Left ventricle myocardium inferior (tissue), 1 donor: ENCODE results near the gene SNRNP200. TPM values are rescaled to one million over a fixed set of nuclear protein-coding genes. Genes with fewer than 3 reads are reported as not detected.

Experiments used
- DNase-seq: peaks from one replicate; pipeline ENCODE4 v3.0.0-alpha.2; 2020
- H3K27ac ChIP-seq: fragments of 200-600 bp; replicated peaks from 2 replicates; pipeline ENCODE4 v1.8.0; 2021
- H3K27me3 ChIP-seq: fragments of 200-600 bp; 2 replicates; pipeline ENCODE4 v1.8.0; 2021; ENCODE audit warnings: low read depth
- H3K36me3 ChIP-seq: fragments of 200-600 bp; 2 replicates; pipeline ENCODE4 v1.8.0; 2021
- H3K4me1 ChIP-seq: fragments of 200-600 bp; 2 replicates; pipeline ENCODE4 v1.8.0; 2021
- H3K4me3 ChIP-seq: fragments of 200-600 bp; 2 replicates; pipeline ENCODE4 v1.8.0; 2021; ENCODE audit warnings: mild to moderate bottlenecking, moderate library complexity
- H3K9me3 ChIP-seq: fragments of 200-600 bp; replicated peaks from 2 replicates; pipeline ENCODE4 v1.8.0; 2021
- intact Hi-C: fragments of 100-400 bp; cut with micrococcal nuclease; formaldehyde crosslinking; loops from one replicate; pipeline ENCODE4 v1.11.0; 2022
- total RNA-seq: library from RNA; stranded (reverse); fragmentation: NEBNext Ultra II Directional; extraction: Animal tissue kit (Norgen Biotek cat#: 25700); gene quantifications from one replicate; pipeline ENCODE4 v1.2.1, GENCODE V29; 2021
- TF ChIP-seq, protein P1 (sequence below): fragments of 200-600 bp; IDR thresholded peaks from 2 replicates; pipeline ENCODE4 v1.8.0; 2021; ENCODE audit warnings: antibody characterized with exemption, mild to moderate bottlenecking, borderline replicate concordance
- donor health status: DM: no; HTN: yes; CAD: no; lungs with severe emphysema.

The SNRNP200 gene
- total RNA-seq, 1 donor from 2014 or later: 54.8 TPM

GRCh38 chr2:96291751-96292150 is 13.6 kb downstream of the SNRNP200 start:
- Histone ChIP-seq H3K4me3 (no peak overlapping the region), H3K9me3 (no peaks in the 10 kb centered on the region), H3K27ac (no peak overlapping the region), H3K36me3 (peaks cover 100% of the 10 kb centered on the region), H3K27me3 (no peaks in the 10 kb centered on the region), H3K4me1 (no peaks in the 10 kb centered on the region)
- TF ChIP-seq, protein P1, sequence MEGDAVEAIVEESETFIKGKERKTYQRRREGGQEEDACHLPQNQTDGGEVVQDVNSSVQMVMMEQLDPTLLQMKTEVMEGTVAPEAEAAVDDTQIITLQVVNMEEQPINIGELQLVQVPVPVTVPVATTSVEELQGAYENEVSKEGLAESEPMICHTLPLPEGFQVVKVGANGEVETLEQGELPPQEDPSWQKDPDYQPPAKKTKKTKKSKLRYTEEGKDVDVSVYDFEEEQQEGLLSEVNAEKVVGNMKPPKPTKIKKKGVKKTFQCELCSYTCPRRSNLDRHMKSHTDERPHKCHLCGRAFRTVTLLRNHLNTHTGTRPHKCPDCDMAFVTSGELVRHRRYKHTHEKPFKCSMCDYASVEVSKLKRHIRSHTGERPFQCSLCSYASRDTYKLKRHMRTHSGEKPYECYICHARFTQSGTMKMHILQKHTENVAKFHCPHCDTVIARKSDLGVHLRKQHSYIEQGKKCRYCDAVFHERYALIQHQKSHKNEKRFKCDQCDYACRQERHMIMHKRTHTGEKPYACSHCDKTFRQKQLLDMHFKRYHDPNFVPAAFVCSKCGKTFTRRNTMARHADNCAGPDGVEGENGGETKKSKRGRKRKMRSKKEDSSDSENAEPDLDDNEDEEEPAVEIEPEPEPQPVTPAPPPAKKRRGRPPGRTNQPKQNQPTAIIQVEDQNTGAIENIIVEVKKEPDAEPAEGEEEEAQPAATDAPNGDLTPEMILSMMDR: no peak
- DNase-seq: no peak
- intact Hi-C loops: no loop called here

DNA sequence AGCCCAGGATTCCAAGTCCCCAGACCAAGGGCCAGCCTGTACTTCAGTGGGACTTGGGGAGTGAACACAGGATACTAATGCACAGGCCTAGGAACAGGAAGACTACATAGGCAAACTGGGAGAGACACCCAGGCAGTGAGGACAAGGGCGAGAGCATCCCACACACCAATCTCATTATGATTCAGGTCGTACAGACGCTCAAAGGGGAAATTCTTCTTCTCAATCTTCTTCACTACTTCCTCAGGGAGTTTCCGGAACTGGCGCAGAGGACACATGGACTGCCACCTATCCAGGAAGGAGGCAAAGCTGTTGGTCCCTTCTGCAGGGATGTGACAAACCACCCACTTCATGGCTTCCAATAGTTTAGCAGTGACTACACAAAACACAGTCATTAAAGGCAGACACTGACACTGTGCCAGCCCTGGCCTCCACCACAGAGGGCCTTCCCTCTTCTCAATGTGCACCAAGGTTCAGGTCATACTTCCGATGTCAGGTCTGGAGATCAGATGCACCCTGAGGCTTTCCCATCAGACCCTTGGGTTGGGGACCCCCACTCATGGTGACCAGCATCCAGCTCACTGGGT is 18.0 kb downstream of the SNRNP200 start:
- Histone ChIP-seq H3K4me3 (no peak overlapping the region), H3K9me3 (no peaks in the 10 kb centered on the region), H3K27me3 (no peaks in the 10 kb centered on the region), H3K4me1 (no peaks in the 10 kb centered on the region), H3K27ac (no peak overlapping the region), H3K36me3 (peaks cover 100% of the 10 kb centered on the region)
- TF ChIP-seq, protein P1: no peak
- no peak for DNase-seq
- intact Hi-C loops: no loop called here

- intact Hi-C loops: no loop called here
- TF ChIP-seq, protein P1: no peak
- no peaks in the 10 kb centered on the region for H3K27me3 ChIP-seq
These were observed 28.4 kb downstream of the SNRNP200 start for GRCh38 chr2:96276787-96277499.

DNA sequence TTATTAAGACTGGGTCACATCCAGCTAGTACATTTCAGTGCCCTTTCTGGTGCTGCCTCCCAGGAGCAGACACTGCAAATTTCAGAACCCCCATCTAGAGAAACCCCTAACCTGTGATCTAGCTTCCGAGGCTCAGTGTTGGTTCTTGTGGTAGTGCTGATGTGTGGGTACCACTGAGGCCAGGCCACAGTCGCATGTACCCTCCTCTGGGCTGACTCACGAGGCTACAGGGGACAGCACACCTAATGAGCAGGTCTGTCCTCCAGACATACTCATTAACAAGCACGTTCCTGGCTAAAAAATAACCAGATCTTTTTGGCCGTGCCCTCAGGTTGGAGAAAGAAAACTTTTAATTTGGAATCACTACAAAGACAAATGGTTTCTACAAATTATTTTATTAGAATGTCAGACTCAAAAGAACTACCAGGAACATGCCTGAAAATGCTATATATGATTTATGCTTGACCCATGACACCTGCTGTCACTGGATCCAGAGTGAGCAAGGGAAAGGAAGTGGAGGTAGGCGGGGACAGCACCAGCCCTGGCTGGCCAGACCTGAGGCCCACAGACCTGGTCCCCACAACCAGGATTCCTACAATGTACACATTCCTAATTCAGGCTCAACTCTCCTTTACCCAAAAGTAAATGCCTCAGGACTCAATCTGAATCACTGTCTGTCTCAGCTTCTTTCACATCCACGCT is 30.8 kb downstream of the SNRNP200 start:
- Histone ChIP-seq H3K4me1 (no peaks in the 10 kb centered on the region), H3K4me3 (no peak overlapping the region), H3K9me3 (no peaks in the 10 kb centered on the region), H3K27ac (no peak overlapping the region), H3K36me3 (peaks cover 98% of the 10 kb centered on the region), H3K27me3 (no peaks in the 10 kb centered on the region)
- DNase-seq: no peak
- TF ChIP-seq, protein P1: no peak
- intact Hi-C loops: no loop called here

More at GRCh38 chr2:96276787-96277499, 28.4 kb downstream of the SNRNP200 start:
- Histone ChIP-seq H3K9me3 (no peaks in the 10 kb centered on the region), H3K4me3 (no peak overlapping the region), H3K27ac (no peak overlapping the region), H3K36me3 (peaks cover 100% of the 10 kb centered on the region), H3K4me1 (no peaks in the 10 kb centered on the region)
- no peak for DNase-seq

GRCh38 chr2:96273763-96274162 is 31.6 kb downstream of the SNRNP200 start:
- no peak overlapping the region for H3K27ac ChIP-seq
- no peak for DNase-seq
- intact Hi-C loops: no loop called here
- no peaks in the 10 kb centered on the region for H3K27me3 ChIP-seq
- no peak overlapping the region for H3K4me3 ChIP-seq
- no peaks in the 10 kb centered on the region for H3K9me3 ChIP-seq
- peaks cover 98% of the 10 kb centered on the region for H3K36me3 ChIP-seq
- TF ChIP-seq, protein P1: no peak
- H3K4me1 ChIP-seq: no peaks in the 10 kb centered on the region
